DOHH2 (cell line): ENCODE data around the gene DIO2.

Experiments used
- H3F3A ChIP-seq: fragments of 200-600 bp; sonication (generic), shearing (Covaris generic); 2 replicates; pipeline ENCODE4 v1.6.0; 2016; ENCODE audit warnings: antibody characterized with exemption, mild to moderate bottlenecking; ENCODE audit not compliant: control insufficient read depth, insufficient read depth
- H3K27ac ChIP-seq: fragments of 200-600 bp; sonication (generic); 2 replicates; pipeline ENCODE4 v1.5.1; 2014; ENCODE audit warnings: low read depth, mild to moderate bottlenecking, low read length, moderate library complexity
- H3K27me3 ChIP-seq: fragments of 200-600 bp; sonication (generic); 2 replicates; pipeline ENCODE4 v1.6.1; 2014; ENCODE audit warnings: mild to moderate bottlenecking, low read length, mixed read lengths; ENCODE audit not compliant: control insufficient read depth
- H3K36me3 ChIP-seq: fragments of 200-600 bp; sonication (generic); 2 replicates; pipeline ENCODE4 v1.6.1; 2014; ENCODE audit warnings: mild to moderate bottlenecking, low read length, moderate library complexity, mixed read lengths; ENCODE audit not compliant: control insufficient read depth
- H3K4me1 ChIP-seq: fragments of 200-600 bp; sonication (generic); 2 replicates; pipeline ENCODE4 v1.6.1; 2014; ENCODE audit warnings: mild to moderate bottlenecking, low read length, mixed read lengths; ENCODE audit not compliant: control insufficient read depth
- H3K4me2 ChIP-seq: fragments of 200-600 bp; sonication (generic); 2 replicates; pipeline ENCODE4 v1.6.0; 2014; ENCODE audit warnings: mild to moderate bottlenecking, low read length, moderate library complexity
- H3K4me3 ChIP-seq: fragments of 200-600 bp; sonication (generic); 2 replicates; pipeline ENCODE4 v1.5.1; 2014; ENCODE audit warnings: mild to moderate bottlenecking, low read length, mixed read lengths
- H3K79me2 ChIP-seq: fragments of 200-600 bp; sonication (generic); 2 replicates; pipeline ENCODE4 v1.6.1; 2014; ENCODE audit warnings: mild to moderate bottlenecking, low read length, mixed read lengths; ENCODE audit not compliant: control insufficient read depth
- H3K9me2 ChIP-seq: fragments of 200-600 bp; sonication (generic); replicated peaks from 2 replicates; pipeline ENCODE4 v1.6.1; 2014; ENCODE audit warnings: mild to moderate bottlenecking, low read length, mixed read lengths; ENCODE audit not compliant: control insufficient read depth
- H3K9me3 ChIP-seq: fragments of 200-600 bp; sonication (generic); 2 replicates; pipeline ENCODE4 v1.6.1; 2014; ENCODE audit warnings: antibody characterized with exemption, low read length, mixed read lengths; ENCODE audit not compliant: control insufficient read depth, insufficient read depth
- H4K20me1 ChIP-seq: fragments of 200-600 bp; sonication (generic); 2 replicates; pipeline ENCODE4 v1.6.0; 2014; ENCODE audit warnings: low read depth, mild to moderate bottlenecking, antibody characterized with exemption, low read length, moderate library complexity; ENCODE audit not compliant: control insufficient read depth, insufficient read depth
- CTCF ChIP-seq: fragments of 200-600 bp; sonication (generic); IDR thresholded peaks from one replicate; pipeline ENCODE4 v1.5.1; 2014; ENCODE audit warnings: antibody characterized with exemption, mild to moderate bottlenecking, low read depth, low read length; ENCODE audit not compliant: poor library complexity, severe bottlenecking
- EZH2phosphoT487 ChIP-seq: fragments of 200-600 bp; sonication (generic); IDR thresholded peaks from 2 replicates; pipeline ENCODE4 v1.6.1; 2017; ENCODE audit warnings: borderline replicate concordance, mild to moderate bottlenecking, antibody characterized with exemption, low read length, moderate library complexity, mixed read lengths

The DIO2 gene

GRCh38 chr14:80206351-80207080 lies 4.8 kb downstream of the DIO2 start:
- no peaks in the 10 kb centered on the region for H3F3A ChIP-seq
- H4K20me1 ChIP-seq: no peaks in the 10 kb centered on the region
- H3K4me3 ChIP-seq: no peak overlapping the region
- no peak overlapping the region for H3K27ac ChIP-seq
- H3K4me1 ChIP-seq: no peaks in the 10 kb centered on the region
- peaks cover 4% of the 10 kb centered on the region; the same call in 1 of the 2 replicates for H3K27me3 ChIP-seq
- TF ChIP-seq CTCF (no peak), EZH2phosphoT487 (no peak)
- H3K79me2 ChIP-seq: no peaks in the 10 kb centered on the region
- H3K9me2 ChIP-seq: no peaks in the 10 kb centered on the region
- no peaks in the 10 kb centered on the region for H3K36me3 ChIP-seq
- no peaks in the 10 kb centered on the region for H3K9me3 ChIP-seq
- no peak overlapping the region for H3K4me2 ChIP-seq

DNA sequence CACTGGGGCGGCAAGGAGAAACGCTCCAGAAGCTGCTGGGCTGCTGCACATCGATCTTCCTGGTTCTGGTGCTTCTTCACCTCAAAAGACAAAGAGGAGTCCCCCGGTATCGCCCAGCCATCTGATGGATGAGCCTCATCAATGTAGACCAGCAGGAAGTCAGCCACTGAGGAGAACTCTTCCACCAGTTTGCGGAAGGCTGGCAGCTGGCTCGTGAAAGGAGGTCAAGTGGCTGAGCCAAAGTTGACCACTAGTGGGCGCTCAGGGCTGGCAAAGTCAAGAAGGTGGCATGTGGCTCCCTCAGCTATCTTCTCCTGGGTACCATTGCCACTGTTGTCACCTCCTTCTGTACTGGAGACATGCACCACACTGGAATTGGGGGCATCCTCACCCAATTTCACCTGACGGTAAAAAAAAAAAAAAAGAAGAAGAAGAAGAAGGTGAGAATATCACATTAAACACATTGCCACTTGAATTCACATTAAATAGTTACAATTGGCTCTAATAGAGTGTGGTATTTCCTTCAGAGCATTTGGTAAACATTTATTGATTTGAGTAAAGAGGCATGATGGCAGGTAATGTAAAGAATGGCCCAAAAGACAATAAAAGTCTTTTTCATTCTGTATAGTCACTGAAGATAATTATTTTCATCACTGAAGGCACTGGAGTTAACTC lies 8.3 kb downstream of the DIO2 start:
- no peak overlapping the region for H3K4me3 ChIP-seq
- H3K36me3 ChIP-seq: no peaks in the 10 kb centered on the region
- no peaks in the 10 kb centered on the region for H3F3A ChIP-seq
- H3K4me1 ChIP-seq: no peaks in the 10 kb centered on the region
- H4K20me1 ChIP-seq: no peaks in the 10 kb centered on the region
- H3K9me2 ChIP-seq: no peaks in the 10 kb centered on the region
- no peaks in the 10 kb centered on the region for H3K79me2 ChIP-seq
- H3K27me3 ChIP-seq: no peaks in the 10 kb centered on the region
- H3K4me2 ChIP-seq: no peak overlapping the region
- no peaks in the 10 kb centered on the region for H3K9me3 ChIP-seq
- H3K27ac ChIP-seq: no peak overlapping the region
- TF ChIP-seq CTCF (peak; percentile 81), EZH2phosphoT487 (no peak)

DNA sequence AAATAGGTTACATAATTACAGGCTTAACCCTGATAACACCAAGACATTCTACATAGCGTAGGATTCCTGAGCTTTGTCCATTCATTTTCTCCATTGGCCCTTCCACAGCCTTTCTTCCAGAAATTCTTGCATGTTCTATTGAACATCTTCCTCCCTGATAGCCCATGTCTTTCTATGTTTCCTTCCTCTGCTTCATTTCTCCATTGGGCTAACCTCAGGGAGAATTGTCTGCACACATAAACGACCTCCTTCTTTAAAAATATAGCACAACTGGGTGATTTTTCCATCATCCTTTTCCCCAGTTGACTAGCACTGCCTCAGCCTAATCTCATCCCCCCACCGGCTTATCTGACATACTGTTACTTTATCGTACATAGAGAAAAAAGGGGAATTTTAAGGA lies 11.2 kb downstream of the DIO2 start:
- TF ChIP-seq CTCF: no peak
- no peak for TF ChIP-seq EZH2phosphoT487
- Histone ChIP-seq H3K9me3 (no peaks in the 10 kb centered on the region), H4K20me1 (no peaks in the 10 kb centered on the region), H3K36me3 (no peaks in the 10 kb centered on the region), H3K27me3 (no peaks in the 10 kb centered on the region), H3K9me2 (no peaks in the 10 kb centered on the region), H3K4me3 (no peak overlapping the region), H3K4me2 (no peak overlapping the region), H3F3A (no peaks in the 10 kb centered on the region), H3K79me2 (no peaks in the 10 kb centered on the region), H3K27ac (no peak overlapping the region), H3K4me1 (no peaks in the 10 kb centered on the region)
